Measurements from ENCODE around the gene LENG9.

DNA sequence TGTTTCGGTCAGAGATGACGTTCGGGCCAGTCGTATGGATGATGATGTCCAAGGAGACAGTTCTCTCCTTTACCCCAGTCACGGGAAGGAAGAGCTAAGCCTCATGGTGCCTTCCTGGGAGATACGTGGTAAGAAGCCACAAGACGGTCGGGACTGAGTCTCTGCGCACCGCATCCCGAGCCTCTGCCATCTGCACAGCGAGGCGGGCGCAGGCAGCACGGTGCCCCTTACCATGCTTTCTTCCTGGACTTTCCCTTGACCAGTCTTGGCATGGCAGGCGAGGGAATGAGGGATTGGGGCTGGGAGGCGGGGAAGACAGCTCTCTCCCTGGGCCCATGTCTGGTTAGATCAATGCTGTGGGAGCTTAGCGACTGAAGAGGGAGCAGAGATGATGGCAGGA, 29.0 kb upstream of the LENG9 start:
- TF ChIP-seq POLR2A (IDR thresholded peaks at IDR 0.05) = no peak
- TF ChIP-seq, protein P1, sequence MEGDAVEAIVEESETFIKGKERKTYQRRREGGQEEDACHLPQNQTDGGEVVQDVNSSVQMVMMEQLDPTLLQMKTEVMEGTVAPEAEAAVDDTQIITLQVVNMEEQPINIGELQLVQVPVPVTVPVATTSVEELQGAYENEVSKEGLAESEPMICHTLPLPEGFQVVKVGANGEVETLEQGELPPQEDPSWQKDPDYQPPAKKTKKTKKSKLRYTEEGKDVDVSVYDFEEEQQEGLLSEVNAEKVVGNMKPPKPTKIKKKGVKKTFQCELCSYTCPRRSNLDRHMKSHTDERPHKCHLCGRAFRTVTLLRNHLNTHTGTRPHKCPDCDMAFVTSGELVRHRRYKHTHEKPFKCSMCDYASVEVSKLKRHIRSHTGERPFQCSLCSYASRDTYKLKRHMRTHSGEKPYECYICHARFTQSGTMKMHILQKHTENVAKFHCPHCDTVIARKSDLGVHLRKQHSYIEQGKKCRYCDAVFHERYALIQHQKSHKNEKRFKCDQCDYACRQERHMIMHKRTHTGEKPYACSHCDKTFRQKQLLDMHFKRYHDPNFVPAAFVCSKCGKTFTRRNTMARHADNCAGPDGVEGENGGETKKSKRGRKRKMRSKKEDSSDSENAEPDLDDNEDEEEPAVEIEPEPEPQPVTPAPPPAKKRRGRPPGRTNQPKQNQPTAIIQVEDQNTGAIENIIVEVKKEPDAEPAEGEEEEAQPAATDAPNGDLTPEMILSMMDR (IDR thresholded peaks at IDR 0.05) = no peak

Data from gastroesophageal sphincter (tissue), 3 donors.